Measurements from ENCODE around the gene SNUPN. TPM values are rescaled to one million over a fixed set of nuclear protein-coding genes. Genes with fewer than 3 reads are reported as not detected.

The SNUPN gene
- total RNA-seq = 22.4 and 25.3 TPM in 2 replicates

DNA sequence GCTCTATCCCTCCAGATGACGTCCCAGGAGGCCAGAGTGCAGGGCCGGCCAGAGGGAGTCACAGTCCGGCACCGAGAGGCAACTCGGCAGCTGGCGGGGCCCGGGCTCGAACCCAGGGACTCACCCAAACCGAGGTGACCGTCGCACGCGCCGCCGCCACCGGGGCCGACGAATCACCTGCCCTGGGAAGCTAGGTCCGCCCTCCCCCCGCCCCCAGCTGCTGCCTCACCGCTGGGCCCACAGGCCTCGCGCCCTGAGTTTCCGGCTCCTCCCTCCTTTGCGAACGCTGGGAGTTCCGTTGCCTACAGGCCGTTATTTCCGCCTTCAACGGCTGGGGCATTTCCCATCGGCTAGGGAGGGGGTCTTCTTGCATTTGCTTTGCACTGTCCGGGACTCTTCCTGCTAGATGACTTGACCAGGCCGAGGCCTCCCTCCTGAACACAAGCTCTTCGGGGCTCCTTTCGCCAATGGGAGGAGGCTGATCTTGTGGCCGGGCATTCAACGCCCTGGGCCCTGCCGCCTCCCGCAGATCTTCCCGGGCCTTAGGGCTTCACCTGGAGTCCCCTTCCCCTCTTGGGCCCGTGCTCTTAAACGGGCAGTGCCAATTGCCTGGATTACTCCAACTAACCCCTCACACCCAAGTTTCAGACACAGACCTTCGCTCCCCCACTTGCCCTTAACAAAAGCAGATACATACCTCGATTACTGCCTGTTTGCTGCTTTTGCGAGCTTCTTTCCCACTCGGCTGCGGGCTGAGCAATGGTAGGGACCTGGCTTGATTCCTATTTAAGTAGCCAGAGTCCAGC, at the start of gene SNUPN:
Gene SNUPN (minus strand): TSS at position 184 of the 806 bp plus-strand sequence. CDS start 4,674 bp downstream, outside the sequence.
- peak; percentile 79 for DNase-seq (ENCODE audit: low read depth, low spot score)

GRCh38 chr15:75674366-75674765, 48.8 kb upstream of the SNUPN start:
- no peak for DNase-seq (ENCODE audit: low read depth, low spot score)

DNA sequence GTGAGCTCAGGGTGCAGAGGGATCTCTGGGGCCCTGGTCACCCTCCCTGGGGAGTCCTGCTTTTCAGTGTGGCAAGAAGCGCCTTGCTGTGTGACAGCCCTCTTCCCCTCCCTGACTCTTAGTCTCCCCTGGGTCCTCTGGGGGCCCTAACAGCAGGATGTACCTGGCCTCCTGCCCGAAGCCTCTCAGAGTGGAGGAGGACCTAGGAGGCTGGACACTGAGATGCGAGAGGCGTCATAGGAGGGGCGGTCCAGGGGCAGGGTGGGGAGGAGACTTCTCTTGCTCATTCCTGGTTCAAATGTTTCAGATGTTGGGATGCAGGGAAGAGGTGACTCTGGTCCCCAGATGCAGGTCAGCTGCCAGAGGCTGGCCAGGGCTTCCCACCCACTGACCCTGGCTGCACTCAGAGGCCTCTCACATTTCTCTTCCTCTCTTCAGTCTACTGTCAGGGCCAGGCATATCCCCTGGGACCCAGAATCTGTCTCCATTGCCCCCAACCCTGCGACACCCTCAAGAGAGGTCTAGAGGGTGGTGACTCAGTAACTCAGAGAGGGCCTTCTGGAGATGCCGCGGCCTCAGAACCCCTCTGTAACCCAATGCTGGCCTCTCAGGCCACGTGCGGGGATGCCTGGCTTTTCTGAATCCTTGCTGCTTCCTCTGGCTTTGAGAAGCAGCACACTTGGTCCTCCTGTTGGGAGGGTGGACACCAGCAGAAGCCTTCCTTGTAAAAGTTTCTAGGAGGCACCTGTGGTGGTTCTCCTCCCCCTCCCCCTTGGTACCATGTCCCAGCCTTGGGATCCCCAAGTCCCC, 48.1 kb upstream of the SNUPN start:
- no peak for DNase-seq (ENCODE audit: low read depth, low spot score)

DNA sequence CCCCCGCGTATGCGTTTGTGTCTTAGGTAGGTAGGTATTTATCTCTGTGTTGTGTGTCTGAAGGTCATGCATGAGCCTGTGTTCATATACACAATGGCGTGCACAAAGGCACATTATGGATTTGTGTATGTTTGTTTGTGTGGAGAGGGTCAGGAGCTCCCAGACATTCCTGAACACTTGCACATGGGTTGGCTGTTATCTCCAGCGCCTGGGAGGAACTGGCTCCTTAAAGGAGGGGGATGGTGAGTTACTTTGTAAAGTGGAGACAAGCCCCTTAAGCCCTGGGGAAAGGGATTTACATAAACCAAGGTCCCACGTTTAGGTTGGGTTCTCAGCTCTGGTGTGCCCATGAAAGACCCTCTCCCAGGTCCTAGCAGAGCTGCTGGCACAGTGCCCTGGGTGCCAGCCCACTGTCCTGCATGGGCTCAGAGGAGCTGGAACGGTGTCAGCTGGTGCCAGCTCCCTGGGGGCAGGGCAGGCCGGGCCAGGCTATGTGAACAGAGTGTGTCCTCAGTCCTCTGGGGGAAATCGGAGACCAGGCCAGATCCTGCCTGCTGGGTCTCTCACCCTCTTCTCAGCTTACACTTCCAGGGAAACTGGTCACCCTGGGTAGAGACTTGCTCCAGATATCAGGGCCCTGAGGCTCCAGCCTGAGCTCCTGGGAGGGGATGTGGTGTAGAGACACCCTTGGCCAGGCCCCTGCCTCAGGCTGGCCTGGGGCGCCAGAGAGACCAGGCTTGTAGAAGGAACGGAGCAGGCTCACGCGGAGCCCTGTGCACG, 47.3 kb upstream of the SNUPN start:
- DNase-seq (ENCODE audit: low read depth, low spot score) = no peak

GRCh38 chr15:75671730-75672602, 46.4 kb upstream of the SNUPN start:
- no peak for DNase-seq (ENCODE audit: low read depth, low spot score)

GRCh38 chr15:75669879-75670212, 44.3 kb upstream of the SNUPN start:
- DNase-seq (ENCODE audit: low read depth, low spot score) = no peak

DNA sequence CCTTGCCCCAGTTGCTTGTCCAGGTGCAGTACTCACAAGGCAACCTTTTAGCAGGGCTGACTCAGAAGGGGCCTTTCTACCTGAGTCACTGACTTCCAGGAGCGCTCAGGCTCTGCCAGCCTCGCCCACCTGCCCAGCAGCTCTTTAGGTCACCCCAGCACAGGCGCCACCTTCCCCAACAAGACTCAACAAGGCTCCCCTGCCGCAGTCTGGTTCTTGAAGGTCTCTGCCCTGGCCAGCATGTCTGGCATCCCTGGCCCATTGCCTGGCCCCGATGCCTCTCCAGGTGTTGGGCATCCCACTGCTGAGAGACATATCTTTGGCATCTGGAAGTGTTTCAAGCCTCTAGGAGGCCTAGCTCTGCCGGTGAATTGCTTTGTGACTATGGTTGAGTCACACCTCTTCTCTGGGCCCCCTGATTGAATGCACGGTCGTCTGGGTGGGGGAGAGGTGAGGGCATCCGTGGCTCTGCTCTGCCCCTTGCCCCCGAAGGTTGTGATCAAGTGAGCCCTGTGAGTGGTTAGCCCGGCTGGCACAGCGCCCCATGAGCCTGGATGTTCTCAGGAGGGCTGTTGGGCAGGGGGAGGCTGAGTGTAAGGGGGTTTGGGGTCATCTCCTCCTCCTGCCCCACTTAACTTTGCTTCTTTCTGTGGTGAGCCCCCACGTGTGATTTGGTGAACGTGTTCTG, 43.8 kb upstream of the SNUPN start:
- no peak for DNase-seq (ENCODE audit: low read depth, low spot score)

DNA sequence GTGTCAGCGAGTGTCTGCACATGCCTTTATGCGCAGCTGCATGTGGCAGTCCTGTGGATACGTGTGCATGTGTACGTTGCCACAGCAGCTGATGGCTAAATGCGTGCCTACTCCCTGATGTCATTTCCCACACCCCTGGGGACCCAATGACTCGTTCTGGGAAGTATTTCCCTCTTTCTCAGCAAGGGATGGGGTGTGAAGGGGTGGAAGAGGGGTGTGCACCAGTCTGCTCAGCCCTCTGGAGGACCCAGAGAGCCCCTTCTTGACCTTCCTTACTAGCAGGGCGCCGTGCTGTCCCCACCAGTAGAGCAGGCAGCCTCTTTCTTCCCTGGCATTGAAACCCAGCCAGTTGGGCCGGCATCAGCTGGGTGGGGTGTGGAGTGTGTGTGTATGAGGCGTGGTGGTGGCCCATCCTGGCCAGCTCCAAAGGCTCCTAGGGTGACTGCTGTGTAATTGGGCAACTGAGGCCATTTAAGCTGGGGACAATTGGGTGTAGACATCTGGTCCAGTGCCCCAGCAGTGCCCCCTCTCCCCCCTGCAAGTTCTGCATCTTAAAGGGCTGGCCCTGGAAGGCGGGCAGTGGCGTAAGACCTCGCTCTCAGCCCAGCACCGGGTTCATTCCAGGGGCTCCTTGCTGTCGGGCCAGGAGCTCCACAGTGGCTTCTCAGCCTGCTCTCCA, 41.4 kb upstream of the SNUPN start:
- DNase-seq (ENCODE audit: low read depth, low spot score) = peak; percentile 94

DNA sequence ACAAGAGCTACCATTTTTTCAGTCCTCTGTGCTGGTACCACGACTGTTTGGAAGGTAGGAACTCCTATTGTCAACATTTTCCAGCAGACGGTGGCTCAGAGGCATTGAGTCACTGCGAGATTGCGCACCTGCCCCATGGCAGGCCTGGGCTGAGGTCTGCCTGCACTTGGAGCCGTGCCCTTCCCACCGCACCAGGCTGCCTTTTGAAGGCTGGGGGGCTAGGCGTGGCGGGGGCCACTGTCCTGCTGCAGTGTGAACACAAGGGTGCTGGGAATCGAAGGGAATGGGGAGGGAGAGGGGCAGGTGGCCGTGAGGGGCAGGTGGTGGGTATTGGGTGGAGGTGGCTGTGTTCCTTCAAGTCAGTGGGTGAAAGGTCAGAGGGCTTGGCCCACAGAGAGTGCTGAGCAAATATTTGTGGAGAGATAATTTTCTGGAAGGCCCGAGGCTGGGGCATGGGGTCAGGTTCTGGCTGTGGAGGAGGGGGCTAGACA, 38.5 kb upstream of the SNUPN start:
- no peak for DNase-seq (ENCODE audit: low read depth, low spot score)

DNA sequence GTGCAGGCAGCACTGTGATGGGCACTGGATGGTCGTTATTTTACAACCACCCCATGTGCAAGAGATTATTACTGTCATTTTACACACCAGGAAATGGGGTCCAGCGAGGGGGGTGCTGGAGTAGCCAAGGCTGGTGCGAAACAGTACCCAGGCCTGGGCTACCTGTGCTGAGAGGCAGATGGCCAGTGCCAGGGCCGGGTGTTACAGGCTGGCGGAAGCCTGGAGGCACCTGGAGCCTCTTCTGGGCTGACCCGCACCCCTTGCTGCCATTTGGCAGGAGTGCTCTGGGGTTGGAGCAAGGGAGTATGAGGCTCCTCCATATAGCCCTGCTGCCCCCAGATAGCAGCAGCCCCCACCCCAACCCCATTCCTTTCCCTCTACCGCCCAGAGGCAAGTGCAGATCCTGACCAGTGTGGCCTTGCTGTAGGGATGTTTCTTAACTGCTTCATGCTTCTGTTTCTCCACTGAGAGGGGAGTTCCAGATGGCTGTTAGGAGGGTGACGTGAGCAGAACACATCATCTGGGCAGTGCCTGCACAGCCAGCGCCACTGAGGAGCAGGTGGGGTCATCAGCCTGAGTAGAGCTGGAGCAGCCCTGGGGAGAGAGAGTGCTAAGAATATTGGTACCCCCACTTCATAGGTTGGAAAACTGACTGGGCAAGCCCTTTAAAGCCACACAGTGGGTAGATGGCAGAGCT, 37.4 kb upstream of the SNUPN start:
- DNase-seq (ENCODE audit: low read depth, low spot score) = no peak

GRCh38 chr15:75661756-75662140, 36.2 kb upstream of the SNUPN start:
- no peak for DNase-seq (ENCODE audit: low read depth, low spot score)

- no peak for DNase-seq (ENCODE audit: low read depth, low spot score)
Observed at GRCh38 chr15:75661100-75661755, 35.7 kb upstream of the SNUPN start.

DNA sequence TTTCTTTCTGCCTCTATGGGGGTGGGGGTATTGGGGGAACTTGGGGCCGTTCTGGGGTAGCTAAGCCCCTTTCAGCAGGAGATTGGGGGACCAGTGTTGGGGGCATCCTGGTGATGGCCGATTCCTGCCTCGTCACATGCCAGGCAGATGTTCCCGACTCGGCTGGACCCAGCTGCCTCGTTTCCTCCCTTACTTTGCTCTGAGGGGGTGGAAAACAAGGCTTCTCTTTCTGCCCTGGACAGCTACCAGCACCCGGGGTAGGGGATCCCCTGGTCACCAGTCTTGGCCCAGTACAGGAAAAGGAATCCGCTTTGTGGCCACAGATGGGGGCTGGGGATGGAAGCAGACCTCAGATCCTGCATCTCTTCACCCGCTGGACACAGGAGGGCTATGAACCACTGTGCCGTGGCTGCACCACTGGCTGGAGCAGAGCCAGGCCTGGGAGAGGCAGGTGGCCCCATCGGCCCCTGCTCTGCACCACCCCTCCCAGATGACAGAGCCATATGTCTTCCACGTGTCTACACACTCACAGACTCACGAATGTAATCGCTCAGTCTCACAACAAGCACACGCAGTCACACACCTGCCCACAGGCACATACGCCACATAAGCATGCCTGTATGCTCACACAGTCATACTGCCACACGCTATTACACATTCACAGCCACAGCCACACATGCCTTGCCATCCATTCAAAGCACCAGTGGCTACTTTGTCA, 34.6 kb upstream of the SNUPN start:
- no peak for DNase-seq (ENCODE audit: low read depth, low spot score)

DNA sequence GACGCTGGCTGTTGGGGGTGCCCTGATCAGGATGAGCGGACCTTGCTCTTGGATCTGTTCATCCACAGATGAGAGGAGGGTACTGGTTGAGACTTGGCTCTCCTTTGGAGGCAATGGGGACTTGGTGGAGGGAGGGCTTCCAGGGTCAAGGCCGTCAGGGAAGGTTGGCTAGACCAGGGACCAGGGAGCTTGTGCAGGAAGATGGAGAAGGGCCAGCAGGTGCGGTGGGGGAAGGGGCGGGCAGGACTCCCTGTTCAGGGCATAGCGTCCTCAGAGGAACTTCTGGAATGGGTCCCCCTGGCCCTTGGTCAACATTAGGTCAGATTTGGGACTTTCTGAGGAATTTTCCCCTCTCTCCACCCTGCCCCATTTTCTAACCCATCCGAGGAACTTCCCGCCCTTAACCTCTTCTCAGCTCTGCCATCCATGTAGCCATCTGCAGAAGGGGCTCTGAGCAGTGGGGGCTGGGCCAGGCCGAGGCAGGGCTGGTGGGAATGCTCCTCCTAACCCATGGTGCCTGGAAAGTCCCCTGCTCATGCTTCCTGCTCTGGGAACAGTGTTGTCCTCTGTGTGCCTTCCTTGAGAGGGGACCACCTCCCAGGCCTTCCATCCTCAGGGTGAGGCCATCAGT, 33.7 kb upstream of the SNUPN start:
- DNase-seq (ENCODE audit: low read depth, low spot score) = no peak

GRCh38 chr15:75656813-75657212, 31.3 kb upstream of the SNUPN start:
- no peak for DNase-seq (ENCODE audit: low read depth, low spot score)

DNA sequence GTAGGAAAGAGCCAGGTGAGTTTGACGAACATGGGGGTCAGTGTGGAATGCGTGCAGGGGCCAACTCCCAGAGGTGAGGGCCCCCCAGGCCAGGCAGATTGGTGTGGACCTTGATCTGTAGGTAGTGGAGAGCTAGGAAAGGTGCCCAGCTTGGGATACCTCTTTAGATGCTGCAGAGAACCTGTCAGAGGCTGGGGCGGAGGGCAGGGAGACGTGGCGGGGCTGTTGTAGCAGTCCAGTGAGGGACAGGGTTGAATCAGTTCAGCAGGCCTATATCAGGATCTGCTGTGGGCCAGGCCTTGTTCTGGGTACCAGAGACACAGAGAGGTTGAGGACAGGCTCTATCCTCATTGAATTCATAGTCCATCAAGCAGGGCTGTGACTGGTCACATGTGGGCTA, 30.8 kb upstream of the SNUPN start:
- DNase-seq (ENCODE audit: low read depth, low spot score) = no peak

DNA sequence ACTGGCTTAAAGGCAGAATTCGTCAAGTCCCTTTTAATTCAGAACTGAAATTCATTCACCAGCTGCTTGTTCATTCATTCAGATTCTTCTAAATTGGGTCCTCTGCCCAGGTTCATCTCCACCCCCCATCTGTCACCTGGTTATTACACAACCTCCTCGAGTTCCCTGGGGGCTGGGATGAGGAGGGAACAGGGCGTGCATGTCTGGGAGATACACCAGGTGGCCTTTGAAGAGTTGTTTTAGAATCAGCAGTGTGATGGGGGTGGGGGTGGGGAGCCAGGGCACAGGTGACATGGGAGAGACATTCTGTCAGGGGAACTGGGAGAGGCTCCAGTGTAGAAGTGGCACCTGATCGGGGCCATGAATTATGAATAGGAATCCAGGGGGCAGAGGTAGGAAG, 30.4 kb upstream of the SNUPN start:
- no peak for DNase-seq (ENCODE audit: low read depth, low spot score)
